ENCODE results near the gene SLC49A4.
"Not testable (repeated sequence)": the region's sequence is repeated elsewhere in the genome, so short reads cannot be mapped to it uniquely, and the experiment has no call there.

DNA sequence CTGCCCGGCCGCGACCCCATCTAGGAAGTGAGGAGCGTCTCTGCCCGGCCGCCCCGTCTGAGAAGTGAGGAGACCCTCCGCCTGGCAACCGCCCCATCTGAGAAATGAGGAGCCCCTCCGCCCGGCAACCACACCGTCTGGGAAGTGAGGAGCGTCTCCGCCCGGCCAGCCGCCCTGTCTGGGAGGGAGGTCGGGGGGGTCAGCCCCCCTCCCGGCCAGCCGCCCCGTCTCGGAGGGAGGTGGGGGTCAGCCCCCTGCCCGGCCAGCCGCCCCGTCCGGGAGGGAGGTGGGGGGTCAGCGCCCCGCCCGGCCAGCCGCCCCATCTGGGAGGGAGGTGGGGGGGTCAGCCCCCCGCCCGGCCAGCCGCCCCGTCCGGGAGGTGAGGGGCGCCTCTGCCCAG, 47.6 kb upstream of the SLC49A4 start:
- TF ChIP-seq, protein P1, sequence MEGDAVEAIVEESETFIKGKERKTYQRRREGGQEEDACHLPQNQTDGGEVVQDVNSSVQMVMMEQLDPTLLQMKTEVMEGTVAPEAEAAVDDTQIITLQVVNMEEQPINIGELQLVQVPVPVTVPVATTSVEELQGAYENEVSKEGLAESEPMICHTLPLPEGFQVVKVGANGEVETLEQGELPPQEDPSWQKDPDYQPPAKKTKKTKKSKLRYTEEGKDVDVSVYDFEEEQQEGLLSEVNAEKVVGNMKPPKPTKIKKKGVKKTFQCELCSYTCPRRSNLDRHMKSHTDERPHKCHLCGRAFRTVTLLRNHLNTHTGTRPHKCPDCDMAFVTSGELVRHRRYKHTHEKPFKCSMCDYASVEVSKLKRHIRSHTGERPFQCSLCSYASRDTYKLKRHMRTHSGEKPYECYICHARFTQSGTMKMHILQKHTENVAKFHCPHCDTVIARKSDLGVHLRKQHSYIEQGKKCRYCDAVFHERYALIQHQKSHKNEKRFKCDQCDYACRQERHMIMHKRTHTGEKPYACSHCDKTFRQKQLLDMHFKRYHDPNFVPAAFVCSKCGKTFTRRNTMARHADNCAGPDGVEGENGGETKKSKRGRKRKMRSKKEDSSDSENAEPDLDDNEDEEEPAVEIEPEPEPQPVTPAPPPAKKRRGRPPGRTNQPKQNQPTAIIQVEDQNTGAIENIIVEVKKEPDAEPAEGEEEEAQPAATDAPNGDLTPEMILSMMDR (IDR thresholded peaks at IDR 0.05), result not testable (repeated sequence)
- not testable (repeated sequence) for TF ChIP-seq TCF12 (IDR thresholded peaks at IDR 0.05); SIN3A (IDR thresholded peaks at IDR 0.05; ENCODE audit: borderline replicate concordance, low read depth, low read length); RXRA (IDR thresholded peaks at IDR 0.05; ENCODE audit: borderline replicate concordance, low read depth); ZBTB33 (IDR thresholded peaks at IDR 0.05; ENCODE audit: borderline replicate concordance, low read depth); JUND (IDR thresholded peaks at IDR 0.05); TEAD4 (IDR thresholded peaks at IDR 0.05; ENCODE audit: borderline replicate concordance, insufficient read depth); MEF2A (IDR thresholded peaks at IDR 0.05; ENCODE audit: borderline replicate concordance, low read depth); RAD21 (IDR thresholded peaks at IDR 0.05; ENCODE audit: low read length)

All from SK-N-SH (cell line).